Uterus (tissue), 4 donors: Measurements from ENCODE around the gene PLEKHA1. TPM values are rescaled to one million over a fixed set of nuclear protein-coding genes. Genes with fewer than 3 reads are reported as not detected.

Experiments used
- DNase-seq, 2 donors: peaks; one replicate each; pipeline ENCODE4 v3.0.0-alpha.2; 2019 to 2020
- H3K27ac ChIP-seq, 2 donors: fragments of 200-600 bp; sonication (generic); 1 replicate in 1 of 2; 2 replicates in 1 of 2; pipeline ENCODE4 v1.5.1; 2016 to 2018
- H3K27me3 ChIP-seq, 2 donors: fragments of 200-600 bp; sonication (generic); one replicate each; pipeline ENCODE4 v1.5.1; 2018 to 2019; ENCODE audit warnings: control low read depth in 1 of 2
- H3K36me3 ChIP-seq, 2 donors: fragments of 200-600 bp; sonication (generic); one replicate each; pipeline ENCODE4 v1.5.1; 2019; ENCODE audit warnings: control low read depth in 1 of 2
- H3K4me1 ChIP-seq, 2 donors: fragments of 200-600 bp; sonication (generic); one replicate each; pipeline ENCODE4 v1.5.1; 2018 to 2019; ENCODE audit warnings: control low read depth in 1 of 2
- H3K4me3 ChIP-seq, 2 donors: fragments of 200-600 bp; sonication (generic); 1 replicate in 1 of 2; 2 replicates in 1 of 2; pipeline ENCODE4 v1.5.1; 2018 to 2019; ENCODE audit warnings: mild to moderate bottlenecking in 1 of 2
- H3K9me3 ChIP-seq, 2 donors: fragments of 200-600 bp; sonication (generic); one replicate each; pipeline ENCODE4 v1.5.1; 2019; ENCODE audit warnings: control low read depth in 1 of 2
- POLR2A ChIP-seq, 2 donors: fragments of 450-650 bp; IDR thresholded peaks; one replicate each; pipeline ENCODE4 v1.6.1; 2016; ENCODE audit warnings: antibody characterized with exemption in 2 of 2, mild to moderate bottlenecking in 1 of 2, moderate library complexity in 1 of 2
- intact Hi-C: fragments of 100-400 bp; cut with DNase I; formaldehyde crosslinking; loops from one replicate; pipeline ENCODE4 v1.15.1; 2023; ENCODE audit warnings: low total_unique reads
- total RNA-seq, 4 donors: library from RNA; depleted of rRNA in 3 of 4; stranded (reverse); fragments of >200 nt in 3 of 4; gene quantifications; one replicate each; pipeline versions ENCODE4 v1.1.0 to v1.2.4, GENCODE V29; 2014 to 2023
- TF ChIP-seq, protein P1 (sequence below), 4 experiments: fragments of 200-600 bp in 2 of 4; fragments of 450-650 bp in 2 of 4; sonication (generic) in 2 of 4; IDR thresholded peaks; one replicate each; pipeline ENCODE4 v1.5.1; 2016 to 2019; ENCODE audit warnings: antibody characterized with exemption in 4 of 4, mild to moderate bottlenecking in 2 of 4, moderate library complexity in 1 of 4
- donor health status: DM: yes; HTN: yes; CAD: no.

The PLEKHA1 gene
- total RNA-seq, 4 donors from 2014 or later: 9.2 to 54.1 (median 29.0) TPM

DNA sequence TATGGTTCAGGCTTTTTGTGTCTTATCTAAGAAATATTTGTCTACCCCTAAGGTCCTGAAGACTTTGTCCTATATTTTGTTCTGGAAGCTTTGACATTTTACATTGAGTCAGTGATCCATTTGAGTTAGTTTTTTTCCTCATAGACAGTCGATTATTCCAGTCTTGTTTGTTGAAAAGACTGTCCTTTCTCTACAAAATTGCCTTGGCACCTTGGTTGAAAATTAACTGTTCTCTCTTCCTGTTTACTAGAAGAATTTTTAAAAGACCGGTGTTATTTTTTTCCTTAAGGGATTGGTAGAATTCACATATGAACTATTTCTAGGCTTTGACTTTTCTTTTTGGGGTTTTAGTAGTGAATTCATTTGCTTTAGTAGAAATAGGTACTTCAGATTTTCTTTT, 12.0 kb downstream of the PLEKHA1 start:
- Histone ChIP-seq H3K4me3 (no peak overlapping the region), H3K27ac (no peak overlapping the region), H3K36me3 (no peaks in the 10 kb centered on the region), H3K4me1 (no peaks in the 10 kb centered on the region), H3K27me3 (no peaks in the 10 kb centered on the region), H3K9me3 (no peaks in the 10 kb centered on the region)
- TF ChIP-seq POLR2A (IDR thresholded peaks at IDR 0.05): no peak
- TF ChIP-seq, protein P1, sequence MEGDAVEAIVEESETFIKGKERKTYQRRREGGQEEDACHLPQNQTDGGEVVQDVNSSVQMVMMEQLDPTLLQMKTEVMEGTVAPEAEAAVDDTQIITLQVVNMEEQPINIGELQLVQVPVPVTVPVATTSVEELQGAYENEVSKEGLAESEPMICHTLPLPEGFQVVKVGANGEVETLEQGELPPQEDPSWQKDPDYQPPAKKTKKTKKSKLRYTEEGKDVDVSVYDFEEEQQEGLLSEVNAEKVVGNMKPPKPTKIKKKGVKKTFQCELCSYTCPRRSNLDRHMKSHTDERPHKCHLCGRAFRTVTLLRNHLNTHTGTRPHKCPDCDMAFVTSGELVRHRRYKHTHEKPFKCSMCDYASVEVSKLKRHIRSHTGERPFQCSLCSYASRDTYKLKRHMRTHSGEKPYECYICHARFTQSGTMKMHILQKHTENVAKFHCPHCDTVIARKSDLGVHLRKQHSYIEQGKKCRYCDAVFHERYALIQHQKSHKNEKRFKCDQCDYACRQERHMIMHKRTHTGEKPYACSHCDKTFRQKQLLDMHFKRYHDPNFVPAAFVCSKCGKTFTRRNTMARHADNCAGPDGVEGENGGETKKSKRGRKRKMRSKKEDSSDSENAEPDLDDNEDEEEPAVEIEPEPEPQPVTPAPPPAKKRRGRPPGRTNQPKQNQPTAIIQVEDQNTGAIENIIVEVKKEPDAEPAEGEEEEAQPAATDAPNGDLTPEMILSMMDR (IDR thresholded peaks at IDR 0.05): no peak
- no peak for DNase-seq
- intact Hi-C loops: no loop called here

DNA sequence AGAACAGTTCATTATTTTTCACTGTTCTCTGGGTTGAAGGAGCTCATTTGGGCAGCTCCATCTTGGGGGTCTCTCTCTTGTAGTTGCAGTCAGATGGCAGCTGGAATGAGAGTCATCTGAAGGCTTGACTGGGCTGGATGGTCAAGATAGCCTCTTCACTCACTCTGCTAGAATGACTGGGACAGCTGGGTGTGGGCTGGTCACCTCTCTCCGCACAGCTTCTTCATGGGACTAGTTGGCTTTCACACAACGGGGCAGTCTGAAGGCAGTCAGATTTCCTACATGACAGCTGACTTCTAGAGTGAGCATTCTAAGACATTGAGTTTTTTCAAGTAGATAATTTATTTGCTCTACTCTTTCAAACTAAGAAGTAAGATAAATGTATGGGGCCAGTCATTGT, 13.1 kb downstream of the PLEKHA1 start:
- no peak overlapping the region for H3K4me3 ChIP-seq
- H3K4me1 ChIP-seq: no peaks in the 10 kb centered on the region
- no peak for DNase-seq
- no peaks in the 10 kb centered on the region for H3K9me3 ChIP-seq
- TF ChIP-seq, protein P1 (IDR thresholded peaks at IDR 0.05): no peak
- no peak for TF ChIP-seq POLR2A (IDR thresholded peaks at IDR 0.05)
- H3K27ac ChIP-seq: no peak overlapping the region
- H3K36me3 ChIP-seq: no peaks in the 10 kb centered on the region
- intact Hi-C loops: no loop called here
- H3K27me3 ChIP-seq: no peaks in the 10 kb centered on the region

DNA sequence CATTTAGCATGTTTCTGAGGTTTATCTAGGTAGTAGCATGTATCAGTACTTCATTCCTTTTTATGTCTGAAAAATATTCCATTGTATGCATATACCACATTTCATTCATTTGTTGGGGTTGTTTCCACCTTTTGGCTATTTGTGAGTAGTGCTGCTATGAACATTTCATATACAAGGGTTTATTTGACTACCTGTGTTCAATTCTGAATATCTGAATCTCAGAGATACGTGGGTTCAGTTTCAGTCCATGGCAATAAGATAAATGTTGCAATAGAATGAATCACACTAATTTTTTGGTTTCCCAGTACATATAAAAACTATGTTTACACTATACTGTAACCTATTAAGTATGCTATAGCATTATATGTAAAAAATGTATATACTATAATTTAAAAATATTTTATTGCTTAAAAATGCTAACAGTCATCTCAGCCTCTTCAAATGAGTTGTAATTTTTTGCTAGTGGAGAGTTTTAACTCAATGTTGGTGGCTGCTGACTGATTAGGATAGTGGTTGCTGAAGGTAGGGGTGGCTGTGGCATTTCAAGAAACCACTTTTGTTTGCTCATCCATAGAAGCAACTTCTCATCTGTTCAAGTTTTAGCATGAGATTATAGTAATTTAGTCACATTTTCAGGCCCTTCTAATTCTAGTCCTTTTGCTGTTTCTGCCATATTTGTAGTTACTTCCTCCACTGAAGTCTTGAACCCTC, 13.9 kb downstream of the PLEKHA1 start:
- Histone ChIP-seq H3K4me3 (no peak overlapping the region), H3K4me1 (no peaks in the 10 kb centered on the region), H3K27ac (no peak overlapping the region), H3K36me3 (no peaks in the 10 kb centered on the region), H3K27me3 (no peaks in the 10 kb centered on the region), H3K9me3 (no peaks in the 10 kb centered on the region)
- TF ChIP-seq, protein P1 (IDR thresholded peaks at IDR 0.05): no peak
- no peak for TF ChIP-seq POLR2A (IDR thresholded peaks at IDR 0.05)
- DNase-seq: no peak
- intact Hi-C loops: no loop called here

DNA sequence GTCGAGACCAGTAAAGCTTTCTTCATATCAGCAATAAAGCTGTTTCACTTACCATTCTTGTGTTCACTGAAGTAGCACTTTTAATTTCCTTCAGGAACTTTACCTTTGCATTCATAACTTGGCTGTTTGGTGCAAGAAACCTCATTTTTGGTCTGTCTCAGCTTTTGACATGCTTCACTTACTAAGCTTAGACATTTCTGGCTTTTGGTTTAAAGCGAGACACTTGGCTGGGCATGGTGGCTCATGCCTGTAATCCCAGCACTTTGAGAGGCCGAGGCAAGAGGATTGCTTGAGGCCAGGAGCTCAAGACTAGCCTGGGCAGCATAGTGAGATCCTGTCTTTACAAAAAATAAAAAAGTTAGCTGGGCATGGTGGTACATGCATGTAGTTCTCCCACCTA, 15.8 kb downstream of the PLEKHA1 start:
- H3K9me3 ChIP-seq: no peaks in the 10 kb centered on the region
- no peaks in the 10 kb centered on the region for H3K4me1 ChIP-seq
- intact Hi-C loops: no loop called here
- no peak for TF ChIP-seq POLR2A (IDR thresholded peaks at IDR 0.05)
- TF ChIP-seq, protein P1 (IDR thresholded peaks at IDR 0.05): no peak
- H3K36me3 ChIP-seq: no peaks in the 10 kb centered on the region
- no peak overlapping the region for H3K27ac ChIP-seq
- no peaks in the 10 kb centered on the region for H3K27me3 ChIP-seq
- no peak for DNase-seq
- H3K4me3 ChIP-seq: no peak overlapping the region

DNA sequence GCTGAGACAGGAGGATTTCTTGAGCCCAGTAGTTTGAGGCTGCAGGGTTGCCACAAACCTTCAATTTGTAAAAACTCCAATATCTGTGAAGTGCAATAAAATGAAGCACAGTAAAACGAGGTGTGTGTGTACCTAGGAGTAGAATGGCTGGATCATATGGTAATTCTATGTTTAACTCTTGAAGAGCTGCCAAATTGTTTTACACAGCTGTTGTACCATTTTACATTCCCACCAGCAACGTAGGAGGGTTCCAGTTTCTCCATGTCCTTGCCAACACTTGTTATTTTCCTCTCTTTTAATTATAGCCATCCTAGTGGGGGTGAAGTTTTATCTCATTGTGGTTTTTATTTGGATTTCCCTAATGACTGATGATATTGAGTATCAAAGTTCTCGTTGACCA, 16.2 kb downstream of the PLEKHA1 start:
- no peak for DNase-seq
- intact Hi-C loops: no loop called here
- Histone ChIP-seq H3K27me3 (no peaks in the 10 kb centered on the region), H3K9me3 (no peaks in the 10 kb centered on the region), H3K4me1 (no peaks in the 10 kb centered on the region), H3K27ac (no peak overlapping the region), H3K4me3 (no peak overlapping the region), H3K36me3 (no peaks in the 10 kb centered on the region)
- no peak for TF ChIP-seq POLR2A (IDR thresholded peaks at IDR 0.05)
- TF ChIP-seq, protein P1 (IDR thresholded peaks at IDR 0.05): no peak
